IMR-90 (cell line): ENCODE results near the gene MID1IP1. TPM values are rescaled to one million over a fixed set of nuclear protein-coding genes. Genes with fewer than 3 reads are reported as not detected.

Experiments used
- ATAC-seq: fragments of 200-7000 bp; cut with Tn5 transposase; 2 replicates; pipeline ENCODE4 v1.9.1; 2020; ENCODE audit warnings: low read depth, mild to moderate bottlenecking, moderate library complexity
- BruUV-seq: library from RNA; stranded (reverse); fragments of 400-500 nt; replicated peaks from 2 replicates; lab custom pipeline; 2021; lab: Mats Ljungman, UMichigan
- CTCF ChIA-PET: fragments of 300-600 bp; formaldehyde crosslinking; extraction: SDS; loops from one replicate; lab custom pipeline; 2021; ENCODE audit warnings: antibody characterized with exemption; lab: Yijun Ruan, JAX
- POLR2A ChIA-PET: fragments of 300-600 bp; sonication (Branson Sonifier 250); formaldehyde crosslinking; loops from one replicate; lab custom pipeline; 2022; ENCODE audit warnings: antibody characterized with exemption; ENCODE audit not compliant: unreplicated experiment; lab: Charles Lee
- DNase-seq: peaks from one replicate; pipeline ENCODE4 v3.0.0; 2013
- H2AFZ ChIP-seq: replicated peaks from 2 replicates; pipeline ENCODE3; 2013; ENCODE audit warnings: low read length, mild to moderate bottlenecking; ENCODE audit not compliant: poor library complexity
- H2AK5ac ChIP-seq: 2 replicates; pipeline ENCODE4 v1.6.1; 2013; ENCODE audit warnings: low read depth, low read length, inconsistent platforms
- H2AK9ac ChIP-seq: replicated peaks from 2 replicates; pipeline ENCODE3; 2013; ENCODE audit warnings: mild to moderate bottlenecking, low read depth, low read length, moderate library complexity; ENCODE audit not compliant: poor library complexity
- H2BK120ac ChIP-seq: 2 replicates; pipeline ENCODE4 v1.6.1; 2013; ENCODE audit warnings: low read depth, low read length, inconsistent platforms
- H2BK15ac ChIP-seq: 3 replicates; pipeline ENCODE4 v1.6.1; 2013; ENCODE audit warnings: low read depth, low read length, inconsistent platforms
- H2BK20ac ChIP-seq: 2 replicates; pipeline ENCODE4 v1.6.1; 2013; ENCODE audit warnings: low read depth, mild to moderate bottlenecking, inconsistent platforms, low read length, moderate library complexity
- H2BK5ac ChIP-seq: 2 replicates; pipeline ENCODE4 v1.6.1; 2013; ENCODE audit warnings: mild to moderate bottlenecking, low read depth, low read length, inconsistent platforms; ENCODE audit not compliant: poor library complexity, severe bottlenecking
- H3K14ac ChIP-seq: replicated peaks from 2 replicates; pipeline ENCODE4 v1.6.1; 2013; ENCODE audit warnings: low read depth, low read length, inconsistent platforms
- H3K18ac ChIP-seq: 2 replicates; pipeline ENCODE4 v1.6.1; 2013; ENCODE audit warnings: low read depth, low read length, control low read depth
- H3K23ac ChIP-seq: 2 replicates; pipeline ENCODE4 v1.6.1; 2013; ENCODE audit warnings: low read depth, low read length, inconsistent platforms
- H3K27ac ChIP-seq: 2 replicates; pipeline ENCODE4 v1.5.1; 2013; ENCODE audit warnings: mild to moderate bottlenecking, control low read depth, low read length; ENCODE audit not compliant: insufficient read depth
- H3K27me3 ChIP-seq: 2 replicates; pipeline ENCODE4 v1.6.1; 2013; ENCODE audit warnings: low read length; ENCODE audit not compliant: control insufficient read depth, insufficient read depth
- H3K36me3 ChIP-seq: 2 replicates; pipeline ENCODE4 v1.6.1; 2013; ENCODE audit warnings: low read length, mixed read lengths; ENCODE audit not compliant: control insufficient read depth, insufficient read depth
- H3K4ac ChIP-seq: 2 replicates; pipeline ENCODE4 v1.6.1; 2013; ENCODE audit warnings: low read depth, low read length, inconsistent platforms
- H3K4me1 ChIP-seq: 2 replicates; pipeline ENCODE4 v1.6.1; 2013; ENCODE audit warnings: low read length, mixed read lengths; ENCODE audit not compliant: control insufficient read depth, insufficient read depth
- H3K4me2 ChIP-seq: 2 replicates; pipeline ENCODE4 v1.6.1; 2013; ENCODE audit warnings: low read depth, mild to moderate bottlenecking, control low read depth, low read length, moderate library complexity
- H3K4me3 ChIP-seq: 2 replicates; pipeline ENCODE4 v1.5.1; 2013; ENCODE audit warnings: low read depth, mild to moderate bottlenecking, control low read depth, low read length, moderate library complexity; ENCODE audit not compliant: insufficient read depth
- H3K56ac ChIP-seq: 2 replicates; pipeline ENCODE4 v1.6.1; 2013; ENCODE audit warnings: low read length, inconsistent platforms; ENCODE audit not compliant: insufficient read depth; ENCODE audit errors: extremely low read depth
- H3K79me1 ChIP-seq, 2 experiments: 2 replicates each; pipeline ENCODE4 v1.6.1; 2013; ENCODE audit warnings: low read length in 2 of 2, inconsistent platforms in 1 of 2, low read depth in 1 of 2
- H3K9ac ChIP-seq: 2 replicates; pipeline ENCODE4 v1.6.1; 2013; ENCODE audit warnings: low read depth, low read length, control low read depth
- H3K9me1 ChIP-seq: 2 replicates; pipeline ENCODE4 v1.6.1; 2013; ENCODE audit warnings: low read length, inconsistent platforms; ENCODE audit not compliant: insufficient read depth
- H3K9me3 ChIP-seq: 2 replicates; pipeline ENCODE4 v1.6.1; 2013; ENCODE audit warnings: low read length; ENCODE audit not compliant: control insufficient read depth, insufficient read depth
- H4K20me1 ChIP-seq: 2 replicates; pipeline ENCODE4 v1.6.1; 2013; ENCODE audit warnings: low read length, inconsistent platforms; ENCODE audit not compliant: insufficient read depth
- H4K5ac ChIP-seq: 2 replicates; pipeline ENCODE4 v1.6.1; 2013; ENCODE audit warnings: mild to moderate bottlenecking, low read depth, low read length, control low read depth
- H4K8ac ChIP-seq, 2 experiments: 2 replicates each; pipeline ENCODE4 v1.6.1; 2013; ENCODE audit warnings: low read depth in 2 of 2, low read length in 2 of 2, control low read depth in 1 of 2, inconsistent platforms in 1 of 2
- H4K91ac ChIP-seq: 2 replicates; pipeline ENCODE4 v1.6.1; 2013; ENCODE audit warnings: low read depth, low read length, inconsistent platforms; ENCODE audit not compliant: insufficient read depth
- CEBPB ChIP-seq: IDR thresholded peaks from 2 replicates; pipeline ENCODE4 v1.6.1; 2012; ENCODE audit warnings: low read depth, low read length, improper control_type of control experiment
- CHD1 ChIP-seq: IDR thresholded peaks from 2 replicates; pipeline ENCODE4 v1.6.1; 2012; ENCODE audit warnings: low read depth, low read length, improper control_type of control experiment
- CTCF ChIP-seq: conservative IDR thresholded peaks from 2 replicates; pipeline ENCODE4 v1.5.1; 2012; ENCODE audit warnings: mild to moderate bottlenecking, low read depth, low read length, improper control_type of control experiment
- ELK1 ChIP-seq: fragments of 150-350 bp; IDR thresholded peaks from 2 replicates; pipeline ENCODE4 v1.6.1; 2016; ENCODE audit warnings: low read depth, mild to moderate bottlenecking, low read length, moderate library complexity, borderline replicate concordance
- MAFK ChIP-seq: IDR thresholded peaks from 2 replicates; pipeline ENCODE4 v1.6.1; 2012; ENCODE audit warnings: low read depth, low read length, improper control_type of control experiment
- NFE2L2 ChIP-seq: fragments of 150-350 bp; IDR thresholded peaks from 2 replicates; pipeline ENCODE4 v1.6.1; 2016; ENCODE audit warnings: low read depth, mild to moderate bottlenecking, low read length
- POLR2A ChIP-seq: IDR thresholded peaks from 2 replicates; pipeline ENCODE4 v1.6.1; 2012; ENCODE audit warnings: mild to moderate bottlenecking, low read depth, low read length
- RCOR1 ChIP-seq: IDR thresholded peaks from 2 replicates; pipeline ENCODE4 v1.6.1; 2012; ENCODE audit warnings: mild to moderate bottlenecking, low read length, improper control_type of control experiment; ENCODE audit not compliant: insufficient replicate concordance
- RFX5 ChIP-seq: IDR thresholded peaks from 2 replicates; pipeline ENCODE4 v1.8.0; 2012; ENCODE audit warnings: low read depth, mild to moderate bottlenecking, low read length, moderate library complexity
- SMC3 ChIP-seq: fragments of 150-350 bp; IDR thresholded peaks from 2 replicates; pipeline ENCODE4 v1.6.1; 2016; ENCODE audit warnings: low read depth, mild to moderate bottlenecking, antibody characterized with exemption, low read length, moderate library complexity
- USF2 ChIP-seq: fragments of 150-350 bp; IDR thresholded peaks from 2 replicates; pipeline ENCODE4 v1.6.1; 2017; ENCODE audit warnings: mild to moderate bottlenecking, antibody characterized with exemption, low read length, low read depth
- whole genome bisulfite sequencing, 2 experiments: methylation state at CpG; one replicate each; pipeline versions ENCODE4 v1.1.5 to v1.1.7; 2013; ENCODE audit warnings: missing lambda C conversion rate in 2 of 2; ENCODE audit not compliant: insufficient read length in 1 of 2; ENCODE audit errors: extremely low coverage in 2 of 2; 5-methylcytosine and 5-hydroxymethylcytosine counted together
- dilution Hi-C: fragments of 300-500 bp; cut with HindIII; formaldehyde crosslinking; loops from one replicate; pipeline ENCODE4 v1.14.3; 2018; ENCODE audit warnings: low sequenced_read_pairs; ENCODE audit not compliant: unreplicated experiment
- in situ Hi-C: fragments of 300-500 bp; cut with MboI; formaldehyde crosslinking; loops from 3 replicates; pipeline ENCODE4 v1.14.3; 2019; ENCODE audit warnings: low sequenced_read_pairs, inconsistent platforms, mixed read lengths
- intact Hi-C: fragments of 100-400 bp; cut with micrococcal nuclease; formaldehyde crosslinking; loops from 2 replicates; pipeline ENCODE4 v1.10.0; 2022
- polyA plus RNA-seq, 3 experiments: library from polyadenylated mRNA; depleted of rRNA; stranded (reverse); fragments of >200 nt; gene quantifications; 2 replicates each; pipeline ENCODE4 v1.2.3, GENCODE V29; 2012; ENCODE audit warnings: low replicate concordance in 1 of 3
- total RNA-seq: library from RNA; depleted of rRNA; stranded (reverse); fragments of >200 nt; gene quantifications from 2 replicates; pipeline ENCODE4 v1.2.3, GENCODE V29; 2012

The MID1IP1 gene
- total and polyA plus RNA-seq, 2 of the 4 experiments (the other 2 are of a cell fraction), result 14.5 to 31.3 TPM

GRCh38 chrX:38845426-38845825 is 44.2 kb downstream of the MID1IP1 start:
- POLR2A ChIA-PET, result no interaction called here
- no peaks in the 10 kb centered on the region for H3K36me3 ChIP-seq
- TF ChIP-seq POLR2A, result no peak
- TF ChIP-seq NFE2L2, result no peak
- TF ChIP-seq ELK1, result no peak
- TF ChIP-seq CTCF, result no peak
- TF ChIP-seq RCOR1, result no peak
- TF ChIP-seq RFX5, result no peak
- TF ChIP-seq SMC3, result no peak
- TF ChIP-seq CHD1, result no peak
- TF ChIP-seq MAFK, result no peak
- TF ChIP-seq USF2, result no peak
- TF ChIP-seq CEBPB, result no peak
- intact Hi-C loops (no loop called here), in situ Hi-C loops (no loop called here), dilution Hi-C loops (no loop called here)
- H2AK9ac ChIP-seq, result no peak overlapping the region
- no peak overlapping the region for H4K8ac ChIP-seq
- H4K20me1 ChIP-seq, result no peaks in the 10 kb centered on the region
- no peak overlapping the region for H2AK5ac ChIP-seq
- H2BK120ac ChIP-seq, result no peak overlapping the region
- no peak overlapping the region for H2BK15ac ChIP-seq
- no peak overlapping the region for H3K4me3 ChIP-seq
- H3K4ac ChIP-seq, result no peak overlapping the region
- no peaks in the 10 kb centered on the region for H3K4me1 ChIP-seq
- no peaks in the 10 kb centered on the region for H3K27me3 ChIP-seq
- no peak overlapping the region for H2BK5ac ChIP-seq
- H4K91ac ChIP-seq, result no peak overlapping the region
- no TSS peak for BruUV-seq
- ATAC-seq (no peak), DNase-seq (no peak)
- no peaks in the 10 kb centered on the region for H3K9me1 ChIP-seq
- H3K18ac ChIP-seq, result no peak overlapping the region
- CTCF ChIA-PET, result no interaction called here
- no peak overlapping the region for H3K56ac ChIP-seq
- H3K14ac ChIP-seq, result no peak overlapping the region
- H2AFZ ChIP-seq, result no peak overlapping the region
- H3K27ac ChIP-seq, result no peak overlapping the region
- no peak overlapping the region for H3K4me2 ChIP-seq
- no peak overlapping the region for H2BK20ac ChIP-seq
- H3K9ac ChIP-seq, result no peak overlapping the region
- no peaks in the 10 kb centered on the region for H3K9me3 ChIP-seq
- no peak overlapping the region for H3K23ac ChIP-seq
- 83% methylated on average over 1 of the region's 4 CpGs; no CpG with 5 or more reads in 1 of the 2 experiments for WGBS, 2 experiments
- no peak overlapping the region for H4K5ac ChIP-seq
- no peaks in the 10 kb centered on the region for H3K79me1 ChIP-seq
